Measurements from ENCODE around the gene NOP9. TPM values are rescaled to one million over a fixed set of nuclear protein-coding genes. Genes with fewer than 3 reads are reported as not detected.

Gene NOP9, protein sequence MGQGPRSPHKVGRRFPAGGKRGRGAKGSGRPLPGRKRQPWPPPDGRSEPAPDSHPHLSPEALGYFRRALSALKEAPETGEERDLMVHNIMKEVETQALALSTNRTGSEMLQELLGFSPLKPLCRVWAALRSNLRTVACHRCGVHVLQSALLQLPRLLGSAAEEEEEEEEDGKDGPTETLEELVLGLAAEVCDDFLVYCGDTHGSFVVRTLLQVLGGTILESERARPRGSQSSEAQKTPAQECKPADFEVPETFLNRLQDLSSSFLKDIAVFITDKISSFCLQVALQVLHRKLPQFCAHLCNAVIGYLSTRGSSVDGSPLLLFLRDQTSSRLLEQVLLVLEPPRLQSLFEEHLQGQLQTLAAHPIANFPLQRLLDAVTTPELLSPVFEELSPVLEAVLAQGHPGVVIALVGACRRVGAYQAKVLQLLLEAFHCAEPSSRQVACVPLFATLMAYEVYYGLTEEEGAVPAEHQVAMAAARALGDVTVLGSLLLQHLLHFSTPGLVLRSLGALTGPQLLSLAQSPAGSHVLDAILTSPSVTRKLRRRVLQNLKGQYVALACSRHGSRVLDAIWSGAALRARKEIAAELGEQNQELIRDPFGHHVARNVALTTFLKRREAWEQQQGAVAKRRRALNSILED
- 15.8 and 17.1 TPM in 2 replicates for total RNA-seq (2014; rRNA removed; shearing (Covaris generic))

DNA sequence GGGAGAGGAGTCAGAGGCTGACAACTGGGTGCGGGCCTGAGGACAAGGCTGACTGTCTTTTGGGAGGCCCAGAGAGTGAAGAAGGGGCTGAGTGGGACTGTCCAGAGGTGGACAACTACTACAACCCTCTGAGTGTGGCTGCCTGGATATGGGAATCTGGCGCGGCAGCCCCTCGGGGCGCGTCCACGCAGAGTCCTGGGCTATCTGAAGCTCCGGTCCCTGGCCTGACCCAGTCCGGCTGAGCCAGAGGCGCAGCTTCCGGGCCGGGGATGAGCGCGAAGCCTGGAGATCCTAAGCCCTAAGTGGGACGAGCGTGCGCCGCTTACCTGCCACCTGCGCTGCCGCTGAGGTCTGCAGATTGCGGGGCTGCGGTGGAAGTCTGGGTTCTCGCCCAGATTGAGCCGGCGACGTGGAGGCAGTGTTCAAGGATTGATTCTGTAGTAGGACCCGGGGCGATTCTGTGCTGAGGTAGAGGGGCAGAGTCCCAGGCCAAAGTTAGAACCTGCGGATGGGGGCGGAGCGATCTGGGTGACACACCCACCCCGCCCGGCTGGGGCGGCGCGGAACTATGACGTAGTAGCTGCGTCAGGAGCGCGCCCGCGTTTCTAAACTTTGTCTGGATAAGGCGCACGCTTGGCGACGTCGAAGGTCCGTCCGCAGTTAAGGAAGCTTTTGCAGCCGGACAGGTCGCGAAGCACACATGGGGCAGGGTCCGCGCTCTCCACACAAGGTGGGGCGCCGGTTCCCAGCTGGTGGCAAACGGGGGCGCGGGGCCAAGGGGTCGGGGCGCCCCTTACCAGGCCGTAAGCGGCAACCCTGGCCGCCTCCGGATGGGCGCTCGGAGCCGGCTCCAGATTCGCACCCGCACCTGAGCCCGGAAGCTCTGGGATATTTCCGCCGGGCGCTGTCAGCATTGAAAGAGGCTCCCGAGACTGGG is at the start of gene NOP9, which contains the start of gene DHRS1:
NOP9 (plus strand) TSS at position 596 of the 937 bp plus-strand sequence; CDS start at position 701, 105 bp downstream.
DHRS1 (minus strand) TSS at position 526 of the 937 bp plus-strand sequence. CDS start 674 bp downstream, outside the sequence.
- peak; percentile 92 for DNase-seq (ENCODE audit: low read depth)

DNA sequence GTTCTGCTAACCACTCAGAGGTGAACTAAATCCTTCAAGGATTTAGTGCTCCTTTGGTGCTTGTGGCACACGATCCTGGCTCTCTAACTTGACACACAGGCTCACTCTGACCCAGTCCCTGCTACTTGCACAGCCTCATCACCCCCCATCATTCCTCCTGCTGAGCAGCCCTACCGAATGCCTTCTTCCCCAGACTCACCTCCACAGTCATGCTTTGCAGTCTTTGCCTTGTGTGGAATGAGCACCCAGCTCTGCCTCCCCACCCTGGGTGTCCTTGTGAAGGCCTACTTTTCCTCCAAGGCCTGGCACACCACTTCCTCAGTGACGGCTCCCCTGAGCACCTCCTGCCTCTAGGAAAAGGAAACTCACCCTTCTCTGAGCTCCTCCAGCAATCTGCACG is 49.3 kb upstream of the NOP9 start:
- DNase-seq (ENCODE audit: low read depth), result no peak

DNA sequence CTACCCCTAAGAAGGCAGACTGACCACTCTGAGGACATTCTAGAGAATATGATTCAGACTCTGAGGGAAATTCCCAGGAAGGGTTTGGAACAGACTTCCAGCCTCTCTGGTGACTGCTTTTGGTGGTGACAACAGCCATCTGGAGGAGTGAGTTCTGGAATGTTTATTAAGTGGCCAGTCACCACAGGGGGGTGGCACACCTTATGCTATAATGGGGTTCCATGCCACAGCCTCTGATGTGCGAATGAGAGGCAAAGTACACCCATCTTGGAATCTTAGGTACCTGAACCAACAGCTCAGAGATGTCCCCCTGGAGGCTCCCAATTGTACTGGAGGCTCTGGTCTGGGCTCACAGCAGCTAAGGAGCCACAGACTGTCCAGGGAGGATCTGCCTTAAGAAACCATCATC is 47.8 kb upstream of the NOP9 start:
- peak; percentile 72 for DNase-seq (ENCODE audit: low read depth)

DNA sequence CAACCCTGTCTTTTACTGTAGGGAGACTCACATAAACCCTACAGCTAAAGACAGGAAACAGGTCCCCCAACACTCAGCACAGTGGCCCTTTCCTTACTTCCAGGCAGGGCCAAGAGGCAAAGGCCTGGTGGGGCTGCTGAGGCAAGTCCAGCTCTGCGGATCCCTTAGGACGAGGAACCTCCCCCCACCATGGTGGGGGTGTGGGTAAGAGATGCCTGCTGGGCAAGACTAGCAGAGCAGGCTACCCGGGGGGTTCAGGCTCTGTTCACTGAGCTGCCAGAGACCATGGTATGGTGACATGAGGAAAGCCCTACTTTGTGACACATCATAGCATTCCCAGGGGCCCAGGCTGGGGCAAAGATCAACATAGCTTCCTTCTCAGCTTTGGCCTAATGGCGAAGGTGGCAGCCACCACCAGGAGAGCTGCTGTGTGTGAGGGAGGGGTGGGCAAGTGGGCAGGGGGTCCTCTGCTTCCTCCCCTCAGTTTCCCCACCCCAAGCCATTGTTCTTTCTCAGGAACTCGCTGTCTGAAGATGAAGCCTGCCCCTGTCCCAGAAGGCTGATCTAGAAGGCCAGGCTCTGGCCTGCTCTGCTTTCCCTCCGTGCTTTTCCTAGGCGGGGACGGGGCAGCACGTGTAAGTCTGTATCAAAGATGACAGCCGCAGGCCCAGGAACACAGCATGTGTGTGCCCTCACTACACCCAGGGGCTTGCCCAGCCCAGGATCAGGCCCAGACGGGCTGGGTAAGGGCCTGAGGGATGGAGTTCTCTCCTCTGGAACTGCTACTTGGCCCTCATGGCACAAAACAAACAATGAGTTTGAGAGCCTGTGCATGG is 47.1 kb upstream of the NOP9 start:
- DNase-seq (ENCODE audit: low read depth), result no peak

DNA sequence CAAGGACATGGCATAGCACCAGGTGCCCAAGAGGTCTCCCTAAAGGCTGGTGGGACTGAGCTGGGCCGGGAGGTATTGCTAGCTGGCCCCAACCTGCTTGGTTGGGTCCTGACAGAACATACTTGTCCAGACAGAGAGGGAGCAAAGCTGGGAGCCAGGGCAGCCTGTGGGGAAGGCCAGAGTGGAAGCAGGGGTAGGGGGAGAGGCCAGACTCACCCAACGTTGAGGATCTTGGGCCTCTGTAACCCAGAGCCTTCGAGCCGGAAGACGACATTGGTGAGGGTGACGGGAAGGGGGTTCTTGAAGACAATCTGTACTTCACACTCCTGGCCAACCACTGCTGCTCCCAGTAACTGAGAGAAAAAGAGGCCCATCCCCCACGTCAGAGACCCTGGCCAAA is 45.7 kb upstream of the NOP9 start:
- no peak for DNase-seq (ENCODE audit: low read depth)

DNA sequence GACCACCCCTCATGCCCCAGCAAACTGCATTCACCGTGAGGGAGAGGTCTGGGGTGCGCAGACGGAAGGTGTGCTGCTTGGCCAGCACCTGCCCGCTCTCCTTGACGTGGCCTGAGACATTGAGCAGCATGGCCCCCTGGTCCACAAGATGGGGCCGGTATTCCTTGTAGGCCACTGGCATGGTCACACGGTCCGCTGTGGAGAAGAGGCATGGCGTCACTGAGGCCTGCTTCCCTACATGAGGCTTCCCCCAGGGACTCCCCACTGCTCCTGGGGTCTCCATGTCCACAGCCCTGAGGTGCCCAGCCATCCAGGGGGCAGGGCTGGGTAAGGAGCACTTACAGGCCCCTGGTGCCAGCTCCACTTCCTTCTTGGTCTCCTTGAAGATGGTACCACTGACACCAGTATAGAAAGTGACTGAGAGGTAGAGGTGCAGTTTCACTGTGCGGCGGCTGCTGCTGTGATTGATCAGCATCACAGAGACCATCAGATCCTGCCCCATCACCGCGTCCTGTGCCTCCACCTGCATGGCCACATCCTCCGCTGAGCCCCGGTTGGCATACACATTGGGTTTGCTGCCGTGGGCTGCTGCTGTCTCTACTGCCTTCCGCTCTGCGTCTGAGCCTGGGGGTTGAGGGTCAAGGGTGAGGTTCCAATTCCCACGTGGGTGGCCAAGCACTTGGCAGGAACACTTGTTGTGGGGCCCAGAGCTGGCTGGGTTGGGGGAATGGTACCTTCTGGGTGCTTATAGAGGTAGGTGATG is 44.8 kb upstream of the NOP9 start:
- no peak for DNase-seq (ENCODE audit: low read depth)

DNA sequence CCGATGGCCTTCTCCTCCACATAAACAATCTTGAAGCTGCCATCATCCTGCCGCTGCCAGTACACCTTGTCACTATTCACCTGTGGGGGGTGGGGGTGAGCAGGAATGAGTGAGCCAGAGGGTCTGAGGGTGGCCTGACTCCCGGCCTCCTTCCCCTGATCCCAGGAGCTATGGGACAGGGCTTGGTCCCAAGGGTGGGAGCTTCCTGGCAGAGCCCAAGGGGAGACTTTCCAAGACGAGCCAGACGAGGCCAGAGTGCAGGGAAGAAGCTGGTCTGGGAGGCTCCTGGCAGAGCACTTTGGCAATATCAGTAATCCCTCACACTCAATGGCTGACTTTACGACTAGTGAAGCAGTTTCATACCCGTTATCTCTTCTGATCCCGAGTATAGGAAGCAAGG is 44.2 kb upstream of the NOP9 start:
- no peak for DNase-seq (ENCODE audit: low read depth)

DNA sequence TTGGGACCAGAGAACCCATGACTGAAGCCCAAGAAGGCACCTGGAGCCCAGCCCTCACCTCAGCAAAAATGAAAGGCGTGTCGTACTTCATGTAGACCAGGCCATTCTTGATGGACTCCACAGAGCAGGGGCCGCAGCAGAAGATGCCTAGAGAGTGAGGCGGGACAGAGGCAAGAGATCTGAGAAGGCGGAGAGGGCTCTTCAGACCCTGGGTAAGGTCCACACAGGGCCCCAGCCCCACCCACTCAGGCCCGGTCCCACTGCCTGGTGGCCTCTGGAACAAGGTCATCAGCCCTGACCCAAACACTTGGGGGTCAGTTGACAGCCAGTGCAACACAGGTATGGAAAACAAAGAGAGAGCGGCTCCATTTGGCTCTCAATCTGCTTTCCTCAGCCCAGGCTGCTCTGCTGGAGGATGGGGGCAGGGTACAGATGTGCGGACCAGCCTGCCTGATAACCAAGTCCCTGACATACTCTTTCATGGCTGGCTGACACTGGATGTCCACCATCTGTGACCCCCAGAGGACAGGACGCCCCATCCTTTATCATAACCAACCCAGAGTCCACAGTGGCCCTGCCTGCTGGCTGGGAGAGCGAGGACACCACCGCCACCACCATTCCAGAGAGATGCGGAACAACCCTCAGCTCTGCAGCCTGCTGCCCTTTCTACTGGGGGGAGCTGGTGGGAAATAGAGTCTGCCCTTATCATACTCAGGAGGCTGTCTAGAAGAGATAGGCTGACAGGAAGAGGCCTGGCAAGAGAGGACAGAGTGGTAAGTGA is 43.5 kb upstream of the NOP9 start:
- DNase-seq (ENCODE audit: low read depth), result no peak

DNA sequence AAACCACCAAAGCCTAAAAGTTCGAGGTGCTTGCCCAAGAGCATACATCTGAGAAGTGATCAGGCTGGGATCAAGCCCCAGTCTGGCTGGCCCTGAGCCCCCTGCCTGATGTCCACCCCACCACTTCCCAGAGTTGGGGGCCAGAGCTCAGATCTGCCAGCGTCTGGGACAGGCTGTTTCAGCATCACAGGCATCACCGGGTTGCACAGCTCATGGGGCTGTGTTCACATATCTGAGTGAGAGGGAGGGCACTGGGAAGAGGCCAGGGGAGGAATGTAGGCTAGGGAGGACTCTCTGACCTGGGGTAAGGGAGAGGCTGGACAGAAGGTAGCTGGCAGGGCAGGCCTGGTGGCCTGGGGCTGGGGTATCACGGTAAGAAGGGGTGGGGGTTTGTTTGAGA is 42.7 kb upstream of the NOP9 start:
- DNase-seq (ENCODE audit: low read depth), result no peak

DNA sequence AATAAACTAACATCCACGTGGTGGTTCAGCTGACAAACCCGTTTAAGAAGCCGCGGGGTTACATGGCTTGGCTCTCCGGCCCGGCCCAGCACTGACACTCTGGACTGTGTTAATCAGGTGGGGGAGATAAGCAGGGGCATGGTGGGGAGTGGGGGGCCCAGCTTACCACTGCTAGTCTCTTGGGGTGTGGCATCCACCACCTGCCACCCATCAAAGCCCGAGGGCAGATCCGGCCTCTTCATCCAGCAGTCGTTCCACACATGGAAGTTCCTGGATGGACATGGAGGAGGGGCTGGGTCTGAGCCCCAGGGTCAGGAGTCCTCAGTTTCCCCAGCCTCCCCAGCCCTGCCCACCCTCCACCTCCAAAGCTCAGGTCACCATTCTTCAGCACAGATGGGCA is 41.5 kb upstream of the NOP9 start:
- DNase-seq (ENCODE audit: low read depth), result no peak

DNA sequence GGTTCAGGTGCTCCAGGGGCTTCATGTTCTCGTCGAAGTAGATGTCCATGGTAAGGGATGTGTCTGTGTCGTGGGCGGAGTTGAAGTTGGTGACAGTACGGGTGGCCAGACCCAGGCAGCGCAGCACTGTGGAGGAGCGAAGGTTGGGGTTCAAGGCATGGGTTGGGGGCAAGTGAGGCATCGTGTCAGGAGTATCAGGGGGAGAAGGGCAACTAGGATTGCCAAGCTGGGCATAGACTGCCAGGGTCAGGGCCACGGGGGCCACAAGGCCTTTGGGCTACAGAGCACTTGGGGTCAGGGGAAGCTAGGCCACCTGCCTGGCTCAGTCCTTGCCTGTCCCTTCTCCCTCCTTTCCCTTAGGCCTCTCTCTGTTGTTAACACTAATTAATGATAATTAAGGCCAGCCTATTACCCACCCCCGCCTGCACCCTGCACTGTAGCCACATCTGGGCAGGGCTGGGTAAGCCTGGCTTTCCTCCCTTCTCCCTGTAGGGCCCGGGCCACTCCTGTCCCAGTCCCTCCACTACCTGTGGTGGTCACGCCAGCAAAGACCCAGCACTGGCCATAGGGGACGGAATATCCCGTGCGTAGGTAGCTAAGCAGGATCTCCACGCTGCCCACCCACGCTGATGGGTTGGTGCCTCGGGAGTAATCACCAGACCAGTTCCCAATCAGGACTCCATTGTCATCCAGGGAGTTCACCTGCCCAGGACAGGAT is 40.9 kb upstream of the NOP9 start:
- no peak for DNase-seq (ENCODE audit: low read depth)

DNA sequence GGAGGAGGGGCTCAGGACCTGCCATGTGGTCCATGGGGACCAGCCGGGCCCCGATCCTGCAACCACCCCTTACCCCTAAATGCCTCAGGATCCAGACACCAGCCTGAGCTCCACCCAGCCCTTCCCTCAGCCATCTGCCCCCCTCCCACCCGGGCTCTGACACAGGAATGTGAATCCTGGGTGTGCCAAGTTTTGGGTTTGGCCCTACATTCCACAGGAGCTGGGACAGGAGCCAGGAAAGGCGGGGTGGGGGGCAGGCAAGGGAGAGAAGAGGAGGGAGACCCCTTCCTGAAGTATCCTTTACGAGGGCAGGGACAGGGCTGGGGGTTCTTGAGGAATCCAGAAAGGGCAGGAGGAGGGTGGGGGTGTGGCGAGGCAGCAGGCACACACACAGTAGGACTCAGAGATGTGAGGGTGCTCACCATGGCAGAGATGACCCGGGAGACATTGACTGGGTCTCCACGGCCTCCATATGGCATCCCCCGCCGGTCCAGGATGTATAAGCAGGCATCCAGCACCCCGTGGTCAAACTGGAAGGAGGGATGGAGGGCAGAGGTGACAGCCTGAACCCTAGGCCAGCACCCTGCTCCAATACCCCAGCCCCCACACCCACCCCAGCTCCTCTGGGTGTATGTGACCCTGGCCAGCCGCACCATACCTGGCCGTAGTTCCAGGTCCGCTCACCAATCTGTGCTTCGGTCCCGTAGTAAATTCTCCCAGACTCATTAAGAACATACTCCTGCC is 40.2 kb upstream of the NOP9 start:
- peak; percentile 35 for DNase-seq (ENCODE audit: low read depth)

DNA sequence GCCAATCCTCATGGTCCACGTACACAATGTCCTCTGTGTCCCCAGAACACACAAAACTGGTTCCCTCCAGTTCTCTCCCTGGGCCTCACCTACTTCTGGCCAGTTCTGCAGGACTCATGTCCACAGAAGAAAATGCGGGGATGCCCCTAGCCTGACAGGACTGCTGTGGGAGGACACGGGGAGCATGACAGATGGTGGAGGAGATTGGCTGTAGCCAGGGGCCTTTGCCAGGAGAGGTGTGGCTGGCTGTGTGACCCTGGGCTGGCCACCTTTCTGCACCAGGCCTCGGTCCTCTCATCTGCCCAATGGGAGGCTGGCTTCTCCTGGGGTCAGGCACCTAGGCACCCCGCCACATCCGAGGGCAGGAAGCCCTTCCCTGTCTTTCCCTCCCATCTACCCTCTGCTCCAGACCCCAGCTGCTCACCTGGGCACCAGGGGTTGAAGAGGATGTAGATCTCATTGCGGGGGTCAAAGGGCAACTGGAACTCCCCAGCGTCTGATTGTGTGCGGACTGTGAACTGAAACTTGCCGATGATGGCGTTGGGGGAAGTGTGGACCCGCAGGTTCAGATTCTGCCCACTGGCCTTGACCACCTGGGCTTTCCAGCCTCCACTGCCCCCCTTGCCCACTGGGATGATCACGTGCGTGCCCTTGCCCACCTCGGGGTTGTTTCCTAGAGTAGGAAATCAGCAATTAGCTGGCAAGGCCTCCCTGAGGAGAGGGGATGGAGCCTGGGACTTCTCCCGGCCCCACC is 39.4 kb upstream of the NOP9 start:
- no peak for DNase-seq (ENCODE audit: low read depth)

DNA sequence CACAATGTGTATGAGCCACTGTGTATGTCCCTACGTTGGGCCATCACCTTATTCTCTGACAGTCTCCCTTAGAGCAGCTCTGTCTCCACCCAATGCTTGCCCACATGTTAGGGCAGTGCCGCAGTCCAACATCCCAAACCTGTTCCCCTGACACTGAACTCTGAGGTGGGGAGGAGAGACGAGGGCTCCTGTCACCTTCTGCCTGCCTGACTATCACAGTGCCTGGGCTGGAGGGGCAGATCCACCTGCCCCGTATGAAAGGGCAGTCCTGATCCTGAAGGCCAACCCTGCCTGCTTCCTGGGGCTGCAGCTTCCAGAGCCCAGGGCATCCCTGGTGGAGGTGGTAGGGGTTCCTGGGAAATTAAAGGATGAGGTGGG is 38.9 kb upstream of the NOP9 start:
- no peak for DNase-seq (ENCODE audit: low read depth)

DNA sequence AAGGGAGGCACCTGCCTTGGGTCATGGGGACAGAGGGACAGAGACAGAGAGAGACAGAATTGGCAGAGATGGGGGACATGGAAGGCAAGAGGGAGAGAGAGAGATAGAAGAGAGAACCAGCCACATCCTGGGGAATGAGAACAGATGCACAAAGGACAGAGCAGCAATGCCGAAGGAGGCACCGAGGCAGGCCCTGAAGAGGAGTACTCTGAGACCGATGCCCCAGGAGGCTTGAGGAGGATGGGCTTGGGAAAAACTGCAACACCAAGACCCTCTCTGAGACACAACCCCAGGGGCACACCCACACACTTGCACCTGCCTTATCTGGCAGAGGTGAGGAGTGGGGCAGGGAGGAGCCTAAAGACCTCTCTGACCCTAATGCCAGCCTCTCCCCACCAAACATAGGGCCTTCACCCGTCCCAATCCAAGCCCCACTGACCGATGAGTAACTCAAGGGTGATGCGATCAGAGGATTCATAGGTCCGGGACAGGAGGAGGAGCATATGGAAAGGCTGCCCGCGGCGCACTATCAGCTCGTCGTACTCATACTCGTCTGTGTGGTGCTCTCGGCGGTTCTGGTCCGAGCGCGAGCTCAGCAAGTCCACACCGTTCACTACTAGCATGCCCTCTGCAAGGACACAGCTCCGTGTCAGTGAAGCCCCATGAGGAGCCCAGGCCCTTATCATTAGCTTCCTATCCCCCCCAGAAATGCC is 38.2 kb upstream of the NOP9 start:
- DNase-seq (ENCODE audit: low read depth), result no peak

DNA sequence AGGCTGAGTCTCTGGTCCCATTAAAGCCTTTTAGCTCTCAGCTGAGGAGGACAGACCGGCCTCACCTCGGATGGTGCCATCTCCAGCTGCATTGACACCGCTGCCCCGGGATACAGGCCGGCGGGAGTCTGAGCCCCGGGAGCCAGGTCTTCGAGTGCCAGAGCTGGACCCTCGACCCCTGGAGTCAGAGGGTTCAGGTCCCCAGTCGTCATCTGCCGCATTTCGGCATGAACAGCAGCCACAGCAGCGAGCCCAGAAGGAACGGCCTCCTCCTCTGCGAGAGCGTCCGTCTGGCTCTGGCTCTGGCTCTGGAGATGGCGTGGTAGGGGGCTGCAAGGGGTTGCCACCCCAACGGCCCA is 37.7 kb upstream of the NOP9 start:
- no peak for DNase-seq (ENCODE audit: low read depth)

Measured in Daoy (cell line).